A673 (cell line): ENCODE data around the gene SORD. TPM values are rescaled to one million over a fixed set of nuclear protein-coding genes. Genes with fewer than 3 reads are reported as not detected.
A peak's percentile ranks its signal among the peaks of the same experiment; 100 is the strongest.

Experiments
- BruUV-seq: library from RNA; stranded (reverse); fragments of 400-500 nt; replicated peaks from 2 replicates; lab custom pipeline; 2021; lab: Mats Ljungman, UMichigan
- CTCF ChIA-PET: fragments of 300-600 bp; sonication (Branson Sonifier 250); formaldehyde crosslinking; loops from one replicate; lab custom pipeline; 2022; ENCODE audit warnings: antibody characterized with exemption; lab: Charles Lee
- POLR2A ChIA-PET: fragments of 300-600 bp; sonication (Branson Sonifier 250); formaldehyde crosslinking; loops from one replicate; lab custom pipeline; 2022; ENCODE audit warnings: antibody characterized with exemption; ENCODE audit not compliant: low non-redundant PET; lab: Charles Lee
- DNase-seq: peaks from one replicate; pipeline ENCODE4 v3.0.0-alpha.2; 2015; ENCODE audit warnings: low spot score
- H3K27ac ChIP-seq: fragments of 200-600 bp; sonication (generic); 2 replicates; pipeline ENCODE4 v1.5.1; 2016; ENCODE audit warnings: mixed run types, low read depth, mild to moderate bottlenecking, mixed read lengths, antibody characterized with exemption, low read length; ENCODE audit not compliant: poor library complexity, severe bottlenecking
- H3K27me3 ChIP-seq: fragments of 200-600 bp; sonication (generic); replicated peaks from 2 replicates; pipeline ENCODE4 v1.6.1; 2017; ENCODE audit warnings: mixed run types, low read depth, mild to moderate bottlenecking, mixed read lengths, antibody characterized with exemption, low read length; ENCODE audit not compliant: insufficient read depth, poor library complexity
- H3K36me3 ChIP-seq: fragments of 200-600 bp; sonication (generic); 2 replicates; pipeline ENCODE4 v1.6.1; 2016; ENCODE audit warnings: mixed run types, mild to moderate bottlenecking, mixed read lengths, antibody characterized with exemption, low read length; ENCODE audit not compliant: insufficient read depth, poor library complexity, severe bottlenecking
- H3K4me1 ChIP-seq: fragments of 200-600 bp; sonication (generic); 2 replicates; pipeline ENCODE4 v1.6.1; 2017; ENCODE audit warnings: mixed run types, mild to moderate bottlenecking, mixed read lengths, antibody characterized with exemption, low read length; ENCODE audit not compliant: insufficient read depth, poor library complexity, severe bottlenecking
- H3K4me3 ChIP-seq: fragments of 200-600 bp; sonication (generic); 2 replicates; pipeline ENCODE4 v1.5.1; 2016; ENCODE audit warnings: low read depth, mixed run types, mild to moderate bottlenecking, mixed read lengths, low read length; ENCODE audit not compliant: poor library complexity, severe bottlenecking
- H3K9me3 ChIP-seq: fragments of 200-600 bp; sonication (generic); 2 replicates; pipeline ENCODE4 v1.6.1; 2016; ENCODE audit warnings: mixed run types, low read depth, mild to moderate bottlenecking, mixed read lengths, antibody characterized with exemption, low read length; ENCODE audit not compliant: poor library complexity, severe bottlenecking
- EZH2 ChIP-seq: fragments of 200-600 bp; sonication (generic); IDR thresholded peaks from 2 replicates; pipeline ENCODE4 v1.6.1; 2017; ENCODE audit warnings: borderline replicate concordance, low read depth, mild to moderate bottlenecking, mixed read lengths, antibody characterized with exemption, low read length; ENCODE audit not compliant: poor library complexity, severe bottlenecking
- intact Hi-C: fragments of 100-400 bp; cut with micrococcal nuclease; formaldehyde crosslinking; loops from one replicate; pipeline ENCODE4 v1.10.0; 2022; ENCODE audit not compliant: unreplicated experiment
- total RNA-seq: library from RNA; stranded (reverse); gene quantifications from 2 replicates; pipeline ENCODE4 v1.2.3, GENCODE V29; 2021
- TF ChIP-seq, protein P1 (sequence below): fragments of 300-800, 200-600 bp; sonication (generic); conservative IDR thresholded peaks from 2 replicates; pipeline ENCODE4 v1.5.1; 2017; ENCODE audit warnings: low read depth, mild to moderate bottlenecking, antibody characterized with exemption, low read length, moderate library complexity, mixed read lengths

SORD gene
- total RNA-seq, 1 experiment from 2014 or later, result 286 TPM

DNA sequence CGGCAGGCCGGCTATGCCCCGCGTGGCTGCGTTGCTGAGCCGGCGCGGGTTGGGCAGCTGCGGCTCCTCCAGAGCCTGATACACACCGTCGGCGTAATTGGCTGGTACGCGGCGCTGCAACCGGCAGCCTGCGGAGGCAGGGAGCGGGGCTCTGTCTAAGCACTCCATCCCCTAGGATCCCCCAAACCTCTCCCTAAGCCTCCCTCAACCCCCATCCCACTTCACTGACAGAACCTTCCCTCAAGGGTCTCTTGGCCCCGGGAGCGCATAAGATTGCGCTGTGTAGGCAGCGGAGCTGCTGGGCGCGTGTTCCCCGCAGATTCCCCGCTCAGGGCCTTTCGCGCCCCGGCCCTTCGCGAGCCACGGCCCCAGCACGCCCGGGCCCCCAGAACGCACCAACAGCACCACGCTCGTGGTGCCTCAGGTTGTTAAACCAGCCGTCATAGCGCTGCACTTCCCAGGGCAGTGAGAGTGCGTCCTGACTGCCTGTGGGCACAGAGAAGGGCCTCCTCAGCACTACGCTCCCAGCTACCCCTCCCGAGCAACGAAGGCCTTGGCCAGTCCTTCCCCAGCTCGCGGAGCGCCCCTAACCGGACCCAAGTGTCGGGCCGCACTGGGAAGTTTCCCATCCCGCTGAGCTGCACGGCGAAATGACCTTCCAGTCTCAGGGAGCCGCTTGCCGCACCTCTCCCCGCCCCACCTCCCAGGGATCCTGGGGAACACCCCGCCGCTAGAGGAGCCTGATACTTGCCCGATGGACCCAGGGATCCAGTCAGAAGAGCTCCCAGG is 89.8 kb downstream of the SORD start:
- DNase-seq, result peak; percentile 39
- Histone ChIP-seq H3K27me3 (peaks cover 34% of the 10 kb centered on the region), H3K4me3 (peak overlapping the region; percentile 43)

DNA sequence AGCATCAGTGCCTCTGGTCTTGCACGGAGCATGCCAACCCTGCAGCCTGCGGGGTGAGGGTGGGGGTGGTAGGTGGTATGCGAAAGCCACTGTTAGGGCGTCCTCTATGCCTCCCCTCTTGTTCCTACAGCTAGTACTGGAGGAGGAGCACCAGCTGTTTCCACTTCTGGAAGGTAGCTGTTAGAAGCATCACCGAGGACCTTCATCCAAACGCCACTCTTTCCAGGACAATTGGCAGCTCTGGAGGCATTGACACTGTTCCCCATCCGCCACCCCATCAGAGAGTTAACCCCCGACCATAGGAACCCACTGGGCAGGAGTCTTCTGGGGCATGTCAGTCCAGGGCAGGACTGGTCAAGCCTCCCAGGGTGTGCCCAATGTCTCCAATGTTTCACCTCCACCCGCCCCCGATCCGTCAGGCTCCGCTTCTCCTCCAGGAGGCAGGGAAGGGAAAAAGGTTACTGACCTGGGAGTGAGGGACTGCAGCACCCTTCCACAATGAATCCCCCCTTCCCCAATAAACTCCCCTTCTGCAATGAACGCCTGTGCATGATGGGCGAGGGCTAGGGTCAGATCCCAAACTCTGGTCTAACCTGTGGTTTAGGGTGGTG is 90.5 kb downstream of the SORD start:
- no peak overlapping the region for H3K27ac ChIP-seq
- intact Hi-C loops, result loop anchor here (10.0 kb wide), 1 partner anchor 529 kb away; no protein-coding TSS in a partner anchor
- peak overlapping the region; percentile 43 for H3K4me3 ChIP-seq
- no peak for DNase-seq
- H3K27me3 ChIP-seq, result peaks cover 34% of the 10 kb centered on the region
- no peaks in the 10 kb centered on the region for H3K9me3 ChIP-seq
- BruUV-seq, result no TSS peak
- H3K4me1 ChIP-seq, result peaks cover 12% of the 10 kb centered on the region
- ChIA-PET CTCF (interaction anchor here (0.5 to 0.6 kb wide), 2 partner anchors 65 to 563 kb away, joined by 5 to 8 read pairs; no protein-coding TSS in a partner anchor), POLR2A (no interaction called here)
- no peak for TF ChIP-seq EZH2
- TF ChIP-seq, protein P1, sequence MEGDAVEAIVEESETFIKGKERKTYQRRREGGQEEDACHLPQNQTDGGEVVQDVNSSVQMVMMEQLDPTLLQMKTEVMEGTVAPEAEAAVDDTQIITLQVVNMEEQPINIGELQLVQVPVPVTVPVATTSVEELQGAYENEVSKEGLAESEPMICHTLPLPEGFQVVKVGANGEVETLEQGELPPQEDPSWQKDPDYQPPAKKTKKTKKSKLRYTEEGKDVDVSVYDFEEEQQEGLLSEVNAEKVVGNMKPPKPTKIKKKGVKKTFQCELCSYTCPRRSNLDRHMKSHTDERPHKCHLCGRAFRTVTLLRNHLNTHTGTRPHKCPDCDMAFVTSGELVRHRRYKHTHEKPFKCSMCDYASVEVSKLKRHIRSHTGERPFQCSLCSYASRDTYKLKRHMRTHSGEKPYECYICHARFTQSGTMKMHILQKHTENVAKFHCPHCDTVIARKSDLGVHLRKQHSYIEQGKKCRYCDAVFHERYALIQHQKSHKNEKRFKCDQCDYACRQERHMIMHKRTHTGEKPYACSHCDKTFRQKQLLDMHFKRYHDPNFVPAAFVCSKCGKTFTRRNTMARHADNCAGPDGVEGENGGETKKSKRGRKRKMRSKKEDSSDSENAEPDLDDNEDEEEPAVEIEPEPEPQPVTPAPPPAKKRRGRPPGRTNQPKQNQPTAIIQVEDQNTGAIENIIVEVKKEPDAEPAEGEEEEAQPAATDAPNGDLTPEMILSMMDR, result no peak
- no peaks in the 10 kb centered on the region for H3K36me3 ChIP-seq

More for the DNA sequence above, 89.8 kb downstream of the SORD start:
- Histone ChIP-seq H3K4me1 (peaks cover 10% of the 10 kb centered on the region), H3K36me3 (no peaks in the 10 kb centered on the region), H3K9me3 (no peaks in the 10 kb centered on the region), H3K27ac (no peak overlapping the region)
- intact Hi-C loops, result loop anchor here (10.0 kb wide), 1 partner anchor 528 kb away; no protein-coding TSS in a partner anchor
- TF ChIP-seq, protein P1, result 0 out of 2 replicates have a peak, but pooled peaks have one; percentile 22
- no peak for TF ChIP-seq EZH2
- ChIA-PET CTCF (interaction anchor here (0.5 to 0.6 kb wide), 2 partner anchors 64 to 563 kb away, joined by 5 to 8 read pairs; no protein-coding TSS in a partner anchor), POLR2A (no interaction called here)
- BruUV-seq, result no TSS peak

DNA sequence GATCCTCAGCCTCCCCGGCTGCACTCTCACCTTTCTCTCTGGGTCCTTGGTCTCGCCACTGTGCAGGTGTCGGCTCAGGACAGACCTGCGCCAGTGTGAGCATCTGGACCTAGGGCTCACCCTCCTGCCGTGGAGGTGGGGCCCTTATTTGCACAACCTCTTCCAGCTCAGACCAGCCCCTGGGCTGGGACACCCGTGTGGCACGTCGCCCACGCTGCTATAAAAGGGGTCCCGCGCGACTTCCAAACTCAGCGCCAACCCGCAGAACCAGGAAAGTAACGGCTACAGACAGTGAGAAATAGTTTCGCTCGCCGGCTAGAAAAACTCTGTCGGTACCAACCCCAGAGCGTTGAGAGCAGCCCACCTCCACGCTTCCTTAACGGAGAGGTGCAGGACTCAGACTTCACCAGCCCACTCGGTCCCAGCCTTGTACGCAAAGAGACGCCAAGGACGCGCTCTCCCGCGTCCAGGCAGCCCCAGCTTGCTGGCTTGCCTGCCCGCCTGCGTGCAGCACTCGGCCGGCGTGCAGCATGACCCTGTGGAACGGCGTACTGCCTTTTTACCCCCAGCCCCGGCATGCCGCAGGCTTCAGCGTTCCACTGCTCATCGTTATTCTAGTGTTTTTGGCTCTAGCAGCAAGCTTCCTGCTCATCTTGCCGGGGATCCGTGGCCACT is 91.2 kb downstream of the SORD start, which contains the start of the genes DUOX2 and DUOXA2:
DUOX2 (minus strand) TSS at position 97 of the 675 bp plus-strand sequence. CDS start 761 bp downstream, outside the sequence.
DUOXA2 (plus strand) TSS at position 251 of the 675 bp plus-strand sequence; CDS start at position 531, 280 bp downstream.
- Histone ChIP-seq H3K4me1 (peaks cover 12% of the 10 kb centered on the region), H3K27me3 (peaks cover 34% of the 10 kb centered on the region), H3K27ac (no peak within 1 kb of the TSS), H3K4me3 (peak within 1 kb of the TSS; percentile 43), H3K9me3 (no peaks in the 10 kb centered on the region), H3K36me3 (no peaks in the 10 kb centered on the region)
- POLR2A ChIA-PET, result no interaction called here
- peak; percentile 20 for DNase-seq
- TF ChIP-seq, protein P1, result no peak
- no peak for TF ChIP-seq EZH2
- BruUV-seq, result no TSS peak
- CTCF ChIA-PET, result no interaction called here
- intact Hi-C loops, result loop anchor here (10.0 kb wide), 1 partner anchor 529 kb away; no protein-coding TSS in a partner anchor
